ENCODE measurements around the gene KRTAP21-2.

The KRTAP21-2 gene

GRCh38 chr21:30710499-30710898, 36.6 kb downstream of the KRTAP21-2 start:
- TF ChIP-seq POU6F1 (CRISPR knock-in tag; IDR thresholded peaks at IDR 0.05; ENCODE audit: borderline replicate concordance, low read depth) = no peak
- no peak for TF ChIP-seq CREB5 (CRISPR knock-in tag; IDR thresholded peaks at IDR 0.05; ENCODE audit: low read depth)
- no peak for TF ChIP-seq PPARA (CRISPR knock-in tag; IDR thresholded peaks at IDR 0.05; ENCODE audit: borderline replicate concordance)
- TF ChIP-seq ISL1 (CRISPR knock-in tag; IDR thresholded peaks at IDR 0.05) = no peak
- no peak for TF ChIP-seq PATZ1 (CRISPR knock-in tag; IDR thresholded peaks at IDR 0.05; ENCODE audit: borderline replicate concordance)
- TF ChIP-seq ZNF8 (CRISPR knock-in tag; IDR thresholded peaks at IDR 0.05) = no peak
- TF ChIP-seq ZC3H10 (CRISPR knock-in tag; IDR thresholded peaks at IDR 0.05) = no peak
- no peak for TF ChIP-seq ZNF70 (CRISPR knock-in tag; IDR thresholded peaks at IDR 0.05)
- no peak for TF ChIP-seq ESRRG (CRISPR knock-in tag; IDR thresholded peaks at IDR 0.05)
- no peak for TF ChIP-seq TSHZ2 (CRISPR knock-in tag; IDR thresholded peaks at IDR 0.05)
- TF ChIP-seq CSDC2 (CRISPR knock-in tag; IDR thresholded peaks at IDR 0.05) = no peak
- no peak for TF ChIP-seq ZFP30 (CRISPR knock-in tag; IDR thresholded peaks at IDR 0.05)
- TF ChIP-seq TCF4 (CRISPR knock-in tag; IDR thresholded peaks at IDR 0.05; ENCODE audit: borderline replicate concordance) = no peak
- TF ChIP-seq BACH2 (CRISPR knock-in tag; IDR thresholded peaks at IDR 0.05; ENCODE audit: borderline replicate concordance) = no peak
- TF ChIP-seq GLIS3 (CRISPR knock-in tag; IDR thresholded peaks at IDR 0.05) = no peak
- no peak for TF ChIP-seq ZNF565 (CRISPR knock-in tag; conservative IDR thresholded peaks at IDR 0.05; ENCODE audit: low read depth)
- TF ChIP-seq ZFP3 (CRISPR knock-in tag; IDR thresholded peaks at IDR 0.05) = no peak
- TF ChIP-seq ARNTL (CRISPR knock-in tag; IDR thresholded peaks at IDR 0.05; ENCODE audit: borderline replicate concordance, low read depth) = no peak
- no peak for TF ChIP-seq RARB (CRISPR knock-in tag; IDR thresholded peaks at IDR 0.05)
- no peak for ATAC-seq

- TF ChIP-seq BACH2 (CRISPR knock-in tag; IDR thresholded peaks at IDR 0.05; ENCODE audit: borderline replicate concordance) (no peak), TCF4 (CRISPR knock-in tag; IDR thresholded peaks at IDR 0.05; ENCODE audit: borderline replicate concordance) (no peak), TSHZ2 (CRISPR knock-in tag; IDR thresholded peaks at IDR 0.05) (no peak), ZNF8 (CRISPR knock-in tag; IDR thresholded peaks at IDR 0.05) (no peak), PPARA (CRISPR knock-in tag; IDR thresholded peaks at IDR 0.05; ENCODE audit: borderline replicate concordance) (no peak), TOX (CRISPR knock-in tag; IDR thresholded peaks at IDR 0.05; ENCODE audit: borderline replicate concordance) (no peak), ESRRG (CRISPR knock-in tag; IDR thresholded peaks at IDR 0.05) (no peak), ISL1 (CRISPR knock-in tag; IDR thresholded peaks at IDR 0.05) (no peak), ZC3H10 (CRISPR knock-in tag; IDR thresholded peaks at IDR 0.05) (no peak), ZNF565 (CRISPR knock-in tag; conservative IDR thresholded peaks at IDR 0.05; ENCODE audit: low read depth) (no peak), ZFP3 (CRISPR knock-in tag; IDR thresholded peaks at IDR 0.05) (no peak), PATZ1 (CRISPR knock-in tag; IDR thresholded peaks at IDR 0.05; ENCODE audit: borderline replicate concordance) (no peak), SNAI2 (CRISPR knock-in tag; IDR thresholded peaks at IDR 0.05) (no peak), ARNTL (CRISPR knock-in tag; IDR thresholded peaks at IDR 0.05; ENCODE audit: borderline replicate concordance, low read depth) (no peak), ZNF70 (CRISPR knock-in tag; IDR thresholded peaks at IDR 0.05) (no peak)
- no peak for ATAC-seq
These were observed 39.6 kb downstream of the KRTAP21-2 start for GRCh38 chr21:30707409-30707808.

All from SK-N-SH treated with all-trans-retinoic acid at 6 μM for 48 hours (cell line).